Endodermal cell (in vitro differentiated cells): Measurements from ENCODE around the gene AHDC1. TPM values are rescaled to one million over a fixed set of nuclear protein-coding genes. Genes with fewer than 3 reads are reported as not detected.

ENCODE experiments used
- DNase-seq: peaks from one replicate; pipeline ENCODE4 v3.0.0-alpha.2; 2017
- H3K27ac ChIP-seq: 2 replicates; pipeline ENCODE4 v1.5.1; 2013; ENCODE audit warnings: mild to moderate bottlenecking, low read depth, low read length, moderate library complexity
- H3K27me3 ChIP-seq: 2 replicates; pipeline ENCODE4 v1.6.1; 2013; ENCODE audit warnings: mild to moderate bottlenecking, low read length, moderate library complexity; ENCODE audit not compliant: insufficient read depth, control insufficient read depth, poor library complexity, severe bottlenecking
- H3K36me3 ChIP-seq: 2 replicates; pipeline ENCODE4 v1.7.0; 2013; ENCODE audit warnings: mild to moderate bottlenecking, low read length, moderate library complexity; ENCODE audit not compliant: control insufficient read depth, insufficient read depth
- H3K4me1 ChIP-seq: one replicate; pipeline ENCODE4 v1.7.0; 2013; ENCODE audit warnings: low read length; ENCODE audit not compliant: control insufficient read depth, insufficient read depth
- H3K4me3 ChIP-seq: 2 replicates; pipeline ENCODE4 v1.5.1; 2013; ENCODE audit warnings: mild to moderate bottlenecking, low read length, moderate library complexity
- H3K9ac ChIP-seq: 2 replicates; pipeline ENCODE4 v1.6.1; 2013; ENCODE audit warnings: mild to moderate bottlenecking, low read length, moderate library complexity; ENCODE audit not compliant: poor library complexity, severe bottlenecking; ENCODE audit errors: extremely low read depth
- H3K9me3 ChIP-seq: 2 replicates; pipeline ENCODE4 v1.6.1; 2013; ENCODE audit warnings: mild to moderate bottlenecking, low read length, moderate library complexity; ENCODE audit not compliant: control insufficient read depth
- H3K27ac Mint-ChIP-seq: 2 replicates; pipeline ENCODE4 v1.8.0; 2020; ENCODE audit warnings: mixed read lengths
- H3K27me3 Mint-ChIP-seq: 2 replicates; pipeline ENCODE4 v1.8.0; 2021; ENCODE audit warnings: mild to moderate bottlenecking, mixed read lengths; ENCODE audit not compliant: insufficient read depth
- H3K36me3 Mint-ChIP-seq: 2 replicates; pipeline ENCODE4 v1.8.0; 2020; ENCODE audit warnings: low read depth, mixed read lengths
- H3K4me1 Mint-ChIP-seq: 2 replicates; pipeline ENCODE4 v1.8.0; 2020; ENCODE audit warnings: mixed read lengths
- H3K4me3 Mint-ChIP-seq: 2 replicates; pipeline ENCODE4 v1.8.0; 2020; ENCODE audit warnings: mild to moderate bottlenecking, moderate library complexity, mixed read lengths
- H3K9me3 Mint-ChIP-seq: 2 replicates; pipeline ENCODE4 v1.8.0; 2020; ENCODE audit warnings: mild to moderate bottlenecking, mixed read lengths
- CTCF ChIP-seq: fragments of 200-600 bp; sonication (generic); conservative IDR thresholded peaks from 2 replicates; pipeline ENCODE4 v1.5.0; 2021; ENCODE audit warnings: antibody characterized with exemption, mild to moderate bottlenecking
- whole genome bisulfite sequencing, 2 experiments: methylation state at CpG; one replicate each; pipeline versions ENCODE4 v1.1.5 to v1.1.7; 2013; ENCODE audit warnings: missing lambda C conversion rate in 2 of 2, mixed read lengths in 1 of 2; ENCODE audit not compliant: insufficient coverage in 1 of 2, insufficient read length in 1 of 2; 5-methylcytosine and 5-hydroxymethylcytosine counted together
- total RNA-seq, 2 donors: library from RNA; stranded (reverse); fragmentation: NEBNext Ultra II Directional in 1 of 2; extraction: Animal tissue kit (Norgen Biotek cat#: 25700) in 1 of 2; gene quantifications; 2 replicates in 1 of 2; 3 replicates in 1 of 2; pipeline ENCODE4 v1.2.1, GENCODE V29; 2021

AHDC1 gene
- total RNA-seq, 2 donors from 2014 or later: 39.3 to 41.2 TPM

- Histone ChIP-seq H3K4me1 (peaks cover 4% of the 10 kb centered on the region), H3K9ac (no peak overlapping the region)
- 75 to 88% methylated on average over 7 of the region's 7 CpGs for WGBS, 2 experiments
These were observed 85.1 kb downstream of the AHDC1 start for GRCh38 chr1:27518808-27519207.

GRCh38 chr1:27517907-27518718 is 85.8 kb downstream of the AHDC1 start:
- Histone ChIP-seq H3K27ac (no peak overlapping the region), H3K4me3 (no peak overlapping the region), H3K36me3 (no peaks in the 10 kb centered on the region), H3K9ac (no peak overlapping the region), H3K27me3 (no peaks in the 10 kb centered on the region), H3K4me1 (peaks cover 4% of the 10 kb centered on the region), H3K9me3 (no peaks in the 10 kb centered on the region)
- peak; percentile 79 for DNase-seq
- H3K27ac Mint-ChIP-seq: peak overlapping the region; percentile 12
- no peaks in the 10 kb centered on the region for H3K9me3 Mint-ChIP-seq
- H3K36me3 Mint-ChIP-seq: no peaks in the 10 kb centered on the region
- no peaks in the 10 kb centered on the region for H3K27me3 Mint-ChIP-seq
- WGBS, 2 experiments: 81 to 92% methylated on average over 15 to 21 of the region's 21 CpGs
- peaks cover 25% of the 10 kb centered on the region for H3K4me1 Mint-ChIP-seq
- H3K4me3 Mint-ChIP-seq: no peak overlapping the region
- no peak for TF ChIP-seq CTCF

More at GRCh38 chr1:27518808-27519207, 85.1 kb downstream of the AHDC1 start:
- Mint-ChIP-seq H3K4me3 (no peak overlapping the region), H3K9me3 (no peaks in the 10 kb centered on the region), H3K4me1 (peaks cover 29% of the 10 kb centered on the region), H3K27me3 (no peaks in the 10 kb centered on the region), H3K27ac (no peak overlapping the region), H3K36me3 (no peaks in the 10 kb centered on the region)
- H3K9me3 ChIP-seq: no peaks in the 10 kb centered on the region
- H3K4me3 ChIP-seq: no peak overlapping the region
- no peaks in the 10 kb centered on the region for H3K27me3 ChIP-seq
- TF ChIP-seq CTCF: no peak
- peak overlapping the region; percentile 91 for H3K27ac ChIP-seq
- no peaks in the 10 kb centered on the region for H3K36me3 ChIP-seq
- no peak for DNase-seq

GRCh38 chr1:27517301-27517700 is 86.6 kb downstream of the AHDC1 start:
- no peak overlapping the region for H3K4me3 Mint-ChIP-seq
- Histone ChIP-seq H3K4me1 (no peaks in the 10 kb centered on the region), H3K27me3 (no peaks in the 10 kb centered on the region), H3K4me3 (no peak overlapping the region), H3K36me3 (no peaks in the 10 kb centered on the region), H3K9ac (no peak overlapping the region), H3K9me3 (no peaks in the 10 kb centered on the region), H3K27ac (no peak overlapping the region)
- H3K27ac Mint-ChIP-seq: no peak overlapping the region
- H3K27me3 Mint-ChIP-seq: no peaks in the 10 kb centered on the region
- peaks cover 17% of the 10 kb centered on the region for H3K4me1 Mint-ChIP-seq
- no peak for TF ChIP-seq CTCF
- no peaks in the 10 kb centered on the region for H3K36me3 Mint-ChIP-seq
- H3K9me3 Mint-ChIP-seq: no peaks in the 10 kb centered on the region
- no peak for DNase-seq
- 83 to 90% methylated on average over 1 to 2 of the region's 2 CpGs for WGBS, 2 experiments
